PFSK-1 (cell line): ENCODE data around the gene MED10.

ENCODE experiments used
- REST ChIP-seq, 2 experiments: IDR thresholded peaks; 2 replicates each; pipeline versions ENCODE4 v1.6.1 to v1.8.0; 2011 to 2012; ENCODE audit warnings: low read depth in 2 of 2, low read length in 2 of 2, control low read depth in 1 of 2, inconsistent platforms in 1 of 2, mild to moderate bottlenecking in 1 of 2, moderate library complexity in 1 of 2; ENCODE audit not compliant: insufficient read depth in 1 of 2
- SIN3A ChIP-seq: IDR thresholded peaks from 2 replicates; pipeline ENCODE4 v1.6.1; 2012; ENCODE audit warnings: mild to moderate bottlenecking, low read length, moderate library complexity, borderline replicate concordance; ENCODE audit not compliant: insufficient read depth
- TAF1 ChIP-seq: IDR thresholded peaks from 2 replicates; pipeline ENCODE4 v1.6.1; 2012; ENCODE audit warnings: low read length, control low read depth, borderline replicate concordance; ENCODE audit not compliant: insufficient read depth

DNA sequence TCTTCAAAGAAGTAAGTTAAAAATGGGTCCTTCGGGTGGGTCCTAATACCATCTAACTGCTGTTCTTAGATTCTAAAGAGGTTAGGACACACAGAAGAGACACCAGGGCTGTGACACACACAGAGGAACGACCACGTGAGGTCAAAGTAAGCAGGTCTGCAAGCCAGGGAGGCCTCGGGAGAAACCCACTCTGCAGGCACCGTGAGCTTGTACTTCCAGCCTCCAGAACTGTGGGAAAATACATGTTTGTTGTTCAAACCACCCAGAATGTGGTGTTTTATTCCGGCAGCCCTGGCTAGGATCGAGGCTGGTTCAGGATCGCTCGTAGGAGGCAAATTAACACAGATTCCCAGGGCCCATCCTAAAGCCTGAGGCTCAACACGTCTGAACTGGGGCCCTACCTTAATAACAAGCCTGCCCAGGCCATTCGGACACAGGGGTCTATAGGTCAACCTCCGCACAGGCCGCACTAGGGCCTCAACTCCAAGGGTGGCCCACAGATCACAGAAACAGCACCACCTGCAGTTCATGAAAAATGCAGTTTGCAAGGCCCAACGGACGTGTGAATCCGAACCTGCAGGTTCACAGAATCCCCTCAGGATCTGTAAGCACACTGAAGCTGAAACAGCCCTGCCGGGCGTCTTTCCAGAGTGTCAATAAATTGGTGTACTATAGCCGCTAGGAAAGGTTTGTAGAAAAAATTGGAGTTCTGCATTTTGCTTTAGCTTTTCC is 7.1 kb downstream of the MED10 start:
- TF ChIP-seq TAF1 (no peak), SIN3A (no peak), REST (IDR thresholded peaks at IDR 0.05; ENCODE audit: insufficient read depth in 1 of 2, low read depth in 2 of 2, low read length in 2 of 2) (no peak)
